Nucleus accumbens (tissue), 56 donors: ENCODE measurements around the gene SLC39A3.

Experiments
- DNase-seq, 56 donors: peaks; one replicate each; lab custom pipeline; 2025; lab: John Stamatoyannopoulos, UW

Gene SLC39A3

DNA sequence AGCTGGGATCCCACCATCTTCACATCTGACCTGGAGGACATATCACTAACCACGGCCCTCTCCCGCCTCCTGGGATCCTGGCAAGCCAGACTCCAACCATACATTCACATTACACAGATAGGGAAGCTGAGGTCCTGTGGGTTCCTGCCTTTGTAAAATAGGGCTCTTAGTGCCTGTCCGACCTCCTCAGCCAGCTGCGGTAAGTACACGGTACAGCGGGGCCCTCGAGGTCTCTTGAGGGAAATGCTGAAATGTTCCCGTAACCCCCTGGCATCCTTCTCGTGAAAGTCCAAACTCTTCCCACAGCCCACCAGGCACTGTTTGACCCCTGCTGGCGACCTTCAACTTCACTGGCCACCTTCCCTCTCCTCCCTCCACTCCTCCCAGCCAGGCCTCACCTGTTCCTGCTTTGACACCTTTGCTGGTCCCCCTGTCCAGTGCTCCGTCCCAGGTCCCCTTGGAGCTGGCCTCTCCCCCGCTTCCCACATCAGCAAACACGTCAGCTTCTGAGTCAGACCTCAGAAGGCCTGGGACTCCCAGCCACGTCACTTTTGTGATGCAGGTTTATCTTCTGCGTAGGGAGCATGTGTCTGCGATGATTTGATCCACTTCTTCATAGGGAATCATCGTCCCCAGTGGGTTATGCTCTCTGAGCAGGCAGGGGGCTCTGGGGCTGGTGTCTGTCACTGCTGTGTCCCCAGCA is 28.5 kb downstream of the SLC39A3 start:
- peak in 4 of 56 donors; percentile 10 to 46 (median 27) for DNase-seq

DNA sequence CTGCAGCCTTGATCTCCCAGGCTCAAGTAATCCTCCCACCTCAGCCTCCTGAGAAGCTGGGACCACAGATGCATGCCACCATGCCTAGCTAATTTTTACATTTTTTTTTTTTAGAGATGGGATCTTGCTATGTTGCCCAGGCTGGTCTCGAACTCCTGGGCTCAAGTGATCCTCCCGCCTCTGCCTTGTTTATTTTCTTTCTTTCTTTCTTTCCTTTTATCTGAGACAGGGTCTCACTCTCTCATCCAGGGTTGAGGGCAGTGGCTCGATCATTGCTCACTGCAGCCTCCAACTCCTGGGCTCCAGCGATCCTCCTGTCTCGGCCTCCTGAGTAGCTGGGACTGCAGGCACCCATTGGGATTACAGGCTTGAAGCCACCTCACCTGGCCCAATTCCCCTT is 33.6 kb downstream of the SLC39A3 start:
- no peak for DNase-seq

DNA sequence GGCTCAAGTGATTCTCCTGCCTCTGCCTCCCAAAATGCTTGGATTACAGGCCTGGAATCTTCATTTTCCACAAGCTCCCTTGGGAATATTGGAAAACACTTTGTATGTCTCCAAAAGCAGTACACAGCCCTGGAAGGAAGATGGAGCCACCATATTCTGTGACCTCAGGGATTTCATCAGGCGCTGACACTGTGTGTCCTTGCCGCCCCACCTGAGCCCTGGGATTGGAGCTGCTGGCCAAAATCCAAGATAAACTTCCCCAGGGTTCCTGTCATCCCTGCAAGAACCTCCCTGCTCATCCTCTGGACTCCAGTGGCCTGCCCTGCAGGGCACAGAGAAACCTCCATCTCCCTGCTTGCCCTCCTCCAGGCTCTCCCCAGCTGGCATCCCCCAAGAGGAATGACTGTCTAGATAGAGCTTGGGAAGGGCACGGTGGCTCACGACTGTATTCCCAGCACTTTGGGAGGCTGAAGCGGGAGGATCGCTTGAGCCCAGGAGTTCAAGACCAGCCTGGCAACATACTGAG is 36.1 kb downstream of the SLC39A3 start:
- no peak for DNase-seq

DNA sequence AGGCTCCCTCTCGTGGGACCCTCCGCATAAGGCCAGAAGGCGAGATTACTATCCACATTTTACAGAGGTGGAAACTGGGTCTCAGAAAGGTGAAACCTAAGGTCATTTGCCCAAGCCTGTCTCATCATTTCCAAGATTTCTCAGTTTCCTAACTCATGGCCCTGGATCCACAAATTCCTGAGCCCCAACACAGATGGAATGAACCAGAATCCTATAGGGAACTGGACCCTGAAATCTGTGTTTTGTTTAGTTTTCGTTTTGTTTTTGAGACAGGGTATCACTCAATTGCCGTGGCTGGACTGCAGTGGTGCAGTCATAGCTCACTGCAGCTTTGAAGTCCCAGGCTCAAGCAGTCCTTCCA is 36.8 kb downstream of the SLC39A3 start:
- no peak for DNase-seq

DNA sequence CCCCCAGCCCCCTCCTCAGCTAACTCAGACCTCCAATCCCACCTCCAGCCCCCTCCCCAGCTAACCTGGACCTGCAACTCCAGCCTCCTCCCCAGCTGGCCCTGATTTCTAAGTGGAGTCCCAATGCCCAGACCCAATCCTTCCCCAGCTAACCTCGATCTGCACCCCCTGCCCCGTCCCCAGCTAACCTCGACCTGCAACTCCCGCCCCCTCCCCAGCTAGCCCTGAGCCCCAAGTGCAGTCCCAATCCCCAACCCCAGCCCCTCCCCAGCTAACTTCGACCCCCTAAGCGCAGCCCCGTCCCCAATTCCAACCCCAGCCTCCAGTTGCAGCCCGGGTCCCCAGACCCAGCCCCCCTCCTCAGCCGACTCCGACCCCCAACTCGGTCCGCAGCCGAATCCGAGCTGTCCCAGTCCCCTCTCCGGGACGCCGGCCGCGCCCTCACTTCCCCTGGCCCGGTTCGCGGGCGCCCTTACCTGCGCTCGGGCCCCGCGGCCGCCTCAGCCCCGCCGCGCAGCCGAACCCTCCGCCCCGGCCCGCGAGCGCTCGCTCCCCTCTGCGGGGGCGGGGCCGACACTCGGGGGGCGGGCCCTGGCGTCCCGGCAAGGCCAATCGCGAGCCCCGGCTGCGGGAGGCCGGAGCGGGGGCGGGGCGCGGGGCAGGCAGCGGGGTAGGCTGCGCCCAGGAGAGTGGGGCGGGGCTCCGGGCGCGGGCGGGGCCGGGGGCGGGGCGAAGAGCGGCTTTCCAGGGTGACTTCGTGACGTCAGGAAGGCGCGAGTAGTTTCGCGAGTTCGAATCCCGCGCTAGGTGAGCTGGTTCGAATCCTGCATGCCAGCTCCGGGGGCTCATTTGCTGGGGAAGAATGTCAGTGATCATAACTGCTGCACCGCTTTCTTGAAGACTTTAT is 37.4 kb downstream of the SLC39A3 start, which contains the start of gene GNG7:
GNG7 (minus strand) TSS at position 525 of the 907 bp plus-strand sequence. CDS start 182,006 bp downstream, outside the sequence.
- peak in 55 of 56 donors; percentile 56 to 98 (median 90) for DNase-seq

DNA sequence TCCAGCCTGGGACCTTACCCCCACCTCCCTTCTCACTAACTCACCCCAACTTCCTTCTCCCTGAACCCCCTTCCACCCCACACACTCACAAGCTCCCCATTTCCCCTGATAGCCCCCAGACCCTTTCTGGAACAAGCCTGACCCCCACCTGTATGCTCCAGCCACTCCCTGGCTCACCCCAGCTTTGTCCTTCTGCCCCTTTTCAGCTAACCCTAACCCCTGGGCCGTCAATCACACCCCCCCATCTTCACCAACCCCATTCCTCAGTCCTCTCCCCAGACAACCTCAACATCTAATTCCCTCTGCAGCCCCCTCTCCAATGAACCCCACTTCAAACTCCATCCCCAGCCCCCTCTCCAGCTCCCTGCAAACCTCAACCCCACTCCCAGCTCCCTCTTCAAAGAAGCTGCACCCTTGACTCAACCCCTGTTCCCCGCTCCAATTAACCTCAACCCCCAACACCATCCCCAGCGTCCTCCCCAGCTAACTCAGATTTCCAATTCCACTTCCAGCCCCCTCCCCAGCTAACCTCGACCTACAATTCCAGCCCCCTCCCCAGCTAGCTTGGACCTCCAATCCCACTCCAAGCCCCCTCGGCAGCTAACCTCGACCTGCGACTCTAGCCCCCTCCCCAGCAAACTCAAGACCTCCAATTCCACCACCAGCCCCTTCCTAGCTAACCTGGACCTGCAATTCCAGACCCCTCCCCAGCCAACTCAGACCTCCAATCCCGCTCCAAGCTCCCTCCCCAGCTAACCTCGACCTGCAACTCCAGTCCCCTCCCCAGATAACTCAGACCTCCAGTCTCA is 38.3 kb downstream of the SLC39A3 start:
- no peak for DNase-seq

DNA sequence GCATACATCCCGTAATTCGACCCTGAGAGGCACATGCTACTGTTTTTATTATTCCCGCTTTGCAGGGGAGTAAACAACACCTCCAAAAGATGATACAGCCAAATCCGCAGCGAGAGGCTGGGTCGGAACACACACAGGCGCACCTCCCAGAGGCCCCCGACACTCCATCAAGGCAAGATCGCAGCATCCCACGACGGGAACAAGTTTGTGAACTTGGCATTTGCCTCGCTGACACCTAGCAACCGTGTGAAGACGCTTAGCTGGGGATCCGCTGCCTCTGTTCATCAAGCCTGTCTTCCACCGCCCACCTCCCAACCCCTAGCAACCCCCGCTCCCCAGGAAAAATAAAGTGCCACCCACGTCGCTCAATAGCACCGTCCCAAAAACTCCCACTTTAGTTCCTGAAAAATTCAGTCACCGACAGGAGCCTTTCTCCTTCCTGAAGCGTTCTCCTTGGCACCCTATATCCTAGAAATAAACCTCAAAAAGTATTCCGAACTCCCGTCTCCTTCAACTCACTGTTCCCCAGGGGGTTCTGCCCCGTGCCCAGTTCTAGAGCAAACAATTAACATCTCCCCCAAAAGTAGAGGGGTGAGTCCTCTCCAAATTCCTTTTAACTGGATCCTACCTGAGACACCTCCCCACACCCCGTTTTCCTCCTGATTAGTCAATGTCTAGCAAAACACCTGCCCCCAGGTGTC is 39.0 kb downstream of the SLC39A3 start:
- DNase-seq: peak in 44 of 56 donors; percentile 18 to 89 (median 66)

DNA sequence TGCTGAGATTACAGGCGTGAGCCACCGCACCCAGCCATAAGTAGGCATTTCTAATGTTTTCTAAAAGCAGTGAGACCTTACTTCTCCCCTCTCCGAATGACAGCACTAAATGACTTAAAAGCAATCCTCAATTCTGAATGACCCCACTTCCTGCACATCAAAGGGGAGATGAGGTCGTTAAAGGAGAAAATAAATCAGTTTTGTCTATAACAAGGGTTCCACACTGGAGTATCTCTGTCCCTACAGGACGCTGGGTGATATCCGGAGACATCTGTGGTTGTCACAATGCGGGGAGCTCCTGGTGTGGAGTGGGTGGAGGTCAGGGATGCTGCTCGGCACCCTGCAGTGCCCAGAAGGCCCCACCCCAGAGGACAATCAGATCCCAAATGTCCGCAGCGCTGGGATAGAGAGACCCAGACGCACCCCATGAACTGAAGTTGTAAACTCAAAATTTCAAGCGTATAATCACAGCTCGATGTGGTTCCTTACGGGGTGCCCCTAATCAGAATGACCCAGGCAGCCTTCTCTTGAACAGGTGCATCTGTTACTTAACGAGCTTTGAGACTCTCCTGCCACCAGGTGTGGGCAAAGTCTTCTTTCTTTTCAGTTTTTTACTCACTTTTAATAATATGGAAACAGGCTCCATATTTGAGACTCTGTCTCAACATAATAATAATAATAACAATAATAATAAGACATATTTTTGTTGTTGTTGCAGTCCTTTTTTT is 40.2 kb downstream of the SLC39A3 start:
- DNase-seq: peak in 4 of 56 donors; percentile 11 to 30 (median 18)

DNA sequence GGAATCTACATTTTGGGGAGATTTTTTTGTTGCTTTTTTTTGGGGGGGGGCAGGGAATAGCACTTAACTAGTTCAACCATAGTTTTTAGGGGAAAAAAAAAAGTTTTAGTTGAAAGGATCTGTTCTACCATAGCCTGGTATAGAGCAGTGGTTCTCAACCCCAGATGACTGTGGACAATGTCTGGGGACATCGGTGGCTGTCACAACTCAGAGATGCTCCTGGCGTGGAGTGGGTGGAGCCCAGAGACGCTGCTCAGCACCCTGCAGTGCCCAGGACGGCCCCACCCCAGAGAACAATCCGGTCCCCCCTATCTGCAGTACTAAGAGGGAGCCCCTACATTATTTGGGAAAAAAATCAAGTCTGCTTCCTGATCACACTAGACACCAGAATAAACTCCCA is 45.6 kb downstream of the SLC39A3 start:
- DNase-seq: peak in 13 of 56 donors; percentile 10 to 58 (median 42)

DNA sequence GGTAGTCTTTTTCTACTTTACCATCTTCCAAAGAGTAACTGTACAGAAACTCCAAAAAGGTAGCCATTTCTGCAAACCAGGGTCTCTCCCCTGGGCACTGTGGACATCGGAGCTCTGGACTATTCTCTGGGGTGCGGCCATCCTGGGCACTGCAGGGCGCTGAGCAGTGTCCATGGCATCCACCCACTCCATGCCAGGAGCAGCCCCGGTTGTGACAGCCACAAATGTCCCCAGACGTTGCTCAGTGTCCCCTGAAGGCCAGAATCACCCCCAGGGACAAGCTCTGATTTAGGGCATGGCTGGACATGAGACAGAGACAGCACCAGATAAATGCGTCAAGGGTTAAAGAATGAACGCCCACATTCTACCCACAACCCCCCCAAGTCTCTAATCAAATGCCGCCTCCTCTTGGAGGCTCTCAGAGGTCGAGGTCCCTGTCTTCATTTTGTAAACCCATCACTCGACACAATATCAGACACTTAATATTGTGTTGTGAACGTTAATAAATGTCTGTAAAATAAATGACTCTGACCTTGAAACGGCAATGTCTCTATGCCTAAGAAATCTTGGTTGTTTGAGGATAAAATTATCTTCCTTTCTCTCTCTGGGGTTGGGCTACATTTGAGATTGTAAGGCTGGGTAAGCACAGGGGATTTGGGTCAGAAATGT is 46.2 kb downstream of the SLC39A3 start:
- DNase-seq: peak in 4 of 56 donors; percentile 10 to 32 (median 15)

DNA sequence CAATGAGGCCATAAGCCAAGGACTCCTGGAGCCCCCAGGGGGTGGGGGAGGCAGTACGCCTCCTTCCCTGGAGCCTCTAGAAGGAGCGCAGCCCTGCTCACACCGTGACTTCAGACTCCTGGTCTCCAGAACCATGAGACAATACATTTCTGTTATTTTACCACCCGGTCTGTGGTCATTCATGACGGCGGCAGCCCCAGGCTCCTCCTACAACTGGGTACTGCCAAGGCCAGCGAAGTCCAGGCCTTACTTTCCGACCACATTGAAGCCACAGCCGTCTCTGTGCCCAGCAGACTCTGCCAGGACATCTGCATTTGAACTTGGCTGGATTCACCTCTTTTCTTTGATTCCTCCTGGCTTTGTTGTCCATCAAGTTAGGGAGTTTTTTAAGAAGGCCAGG is 47.9 kb downstream of the SLC39A3 start:
- DNase-seq: peak in 52 of 56 donors; percentile 24 to 92 (median 78)

DNA sequence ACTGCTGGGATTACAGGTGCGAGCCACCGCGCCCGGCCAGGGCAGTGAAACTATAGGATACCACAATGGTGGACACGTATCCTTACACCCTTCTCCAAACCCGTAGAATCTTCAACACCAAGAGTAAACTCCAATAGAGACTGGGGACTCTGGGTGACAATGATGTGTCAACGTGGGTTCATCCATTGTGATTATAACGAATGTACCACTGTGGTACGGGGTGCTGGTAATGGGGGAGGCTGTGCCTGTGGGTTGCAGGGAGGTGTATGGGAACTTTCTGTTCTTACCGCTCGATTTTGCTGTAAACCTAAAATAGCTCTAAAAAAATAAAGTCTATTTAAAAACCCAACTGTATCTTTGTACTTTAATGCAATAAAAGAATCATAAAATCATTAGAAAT is 49.0 kb downstream of the SLC39A3 start:
- peak in 16 of 56 donors; percentile 18 to 65 (median 40) for DNase-seq

DNA sequence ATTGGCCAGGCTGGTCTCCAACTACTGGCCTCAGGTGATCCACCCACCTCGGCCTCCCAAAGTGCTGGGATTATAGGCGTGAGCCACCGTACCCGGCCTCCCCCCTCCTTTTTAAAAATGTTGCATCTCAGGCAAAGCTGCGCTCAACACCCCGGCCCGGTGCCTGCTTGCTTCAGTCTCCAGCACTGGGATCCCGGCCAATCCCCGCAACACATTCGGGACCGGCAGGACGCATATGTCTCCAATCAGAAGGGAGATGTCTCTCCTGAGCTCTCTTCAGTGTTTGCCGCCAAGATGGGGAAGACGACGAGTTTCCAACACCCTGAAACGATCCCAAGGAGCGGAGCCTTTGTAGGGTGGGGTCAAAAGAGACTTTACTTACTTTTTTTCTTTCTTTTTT is 53.5 kb downstream of the SLC39A3 start:
- peak in 11 of 56 donors; percentile 10 to 50 (median 28) for DNase-seq

DNA sequence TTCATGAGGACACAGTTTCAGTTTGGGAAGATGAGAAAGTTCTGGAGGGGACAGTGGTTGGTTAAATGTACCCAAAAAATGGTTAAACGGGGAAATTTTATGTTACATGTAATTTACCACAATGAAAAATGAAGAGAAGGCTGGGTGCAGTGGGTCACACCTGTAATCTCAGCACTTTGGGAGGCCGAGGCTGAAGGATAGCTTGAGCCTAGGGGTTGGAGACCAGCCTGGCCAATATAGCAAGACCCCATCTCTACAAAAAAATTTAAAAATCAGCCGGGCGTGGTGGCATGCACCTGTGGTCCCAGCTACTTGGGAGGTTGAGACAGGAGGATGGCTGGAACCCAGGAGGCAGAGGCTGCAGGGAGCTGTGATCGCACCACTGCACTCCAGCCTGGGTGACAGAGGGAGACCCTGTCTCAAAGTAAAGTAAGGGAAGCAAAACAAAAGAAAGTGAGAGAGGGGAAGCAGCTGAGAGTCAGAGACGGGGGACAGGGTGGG is 54.6 kb downstream of the SLC39A3 start:
- no peak for DNase-seq

DNA sequence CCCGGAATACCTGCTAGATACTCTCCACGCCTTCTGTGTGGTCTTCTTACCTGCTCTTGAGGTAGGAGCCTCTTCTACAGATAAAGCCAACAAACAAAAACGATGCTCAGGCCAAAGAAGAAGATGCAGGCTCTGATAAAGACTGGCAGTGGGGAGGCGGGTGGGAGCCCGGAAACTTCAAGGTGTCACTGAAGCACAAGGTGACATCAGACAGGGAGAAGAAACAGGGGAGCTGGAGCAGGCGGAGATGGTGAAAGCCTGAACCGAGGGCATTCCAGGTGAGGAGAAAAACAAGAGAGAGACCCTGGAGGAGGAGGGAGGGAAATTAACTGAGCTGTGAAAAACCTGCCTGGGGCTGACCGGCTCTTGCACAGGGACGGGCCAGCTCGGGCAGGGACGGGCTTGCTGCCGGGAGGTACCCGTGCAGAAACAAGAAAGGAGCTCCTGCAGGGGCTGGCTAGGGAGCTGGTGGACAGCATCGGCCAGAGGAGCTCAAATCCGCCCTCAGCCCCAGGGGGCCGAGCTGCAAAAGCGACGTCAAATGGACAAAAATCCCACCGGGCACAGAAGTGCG is 56.3 kb downstream of the SLC39A3 start:
- DNase-seq: peak in 2 of 56 donors; percentile 28 to 35
